ENCODE measurements around the gene BRICD5. TPM values are rescaled to one million over a fixed set of nuclear protein-coding genes. Genes with fewer than 3 reads are reported as not detected.
"Not testable (repeated sequence)": the region's sequence is repeated elsewhere in the genome, so short reads cannot be mapped to it uniquely, and the experiment has no call there.

The BRICD5 gene
- 33.6 and 34.6 TPM in 2 replicates for total RNA-seq (2014; rRNA removed; shearing (Covaris generic))

DNA sequence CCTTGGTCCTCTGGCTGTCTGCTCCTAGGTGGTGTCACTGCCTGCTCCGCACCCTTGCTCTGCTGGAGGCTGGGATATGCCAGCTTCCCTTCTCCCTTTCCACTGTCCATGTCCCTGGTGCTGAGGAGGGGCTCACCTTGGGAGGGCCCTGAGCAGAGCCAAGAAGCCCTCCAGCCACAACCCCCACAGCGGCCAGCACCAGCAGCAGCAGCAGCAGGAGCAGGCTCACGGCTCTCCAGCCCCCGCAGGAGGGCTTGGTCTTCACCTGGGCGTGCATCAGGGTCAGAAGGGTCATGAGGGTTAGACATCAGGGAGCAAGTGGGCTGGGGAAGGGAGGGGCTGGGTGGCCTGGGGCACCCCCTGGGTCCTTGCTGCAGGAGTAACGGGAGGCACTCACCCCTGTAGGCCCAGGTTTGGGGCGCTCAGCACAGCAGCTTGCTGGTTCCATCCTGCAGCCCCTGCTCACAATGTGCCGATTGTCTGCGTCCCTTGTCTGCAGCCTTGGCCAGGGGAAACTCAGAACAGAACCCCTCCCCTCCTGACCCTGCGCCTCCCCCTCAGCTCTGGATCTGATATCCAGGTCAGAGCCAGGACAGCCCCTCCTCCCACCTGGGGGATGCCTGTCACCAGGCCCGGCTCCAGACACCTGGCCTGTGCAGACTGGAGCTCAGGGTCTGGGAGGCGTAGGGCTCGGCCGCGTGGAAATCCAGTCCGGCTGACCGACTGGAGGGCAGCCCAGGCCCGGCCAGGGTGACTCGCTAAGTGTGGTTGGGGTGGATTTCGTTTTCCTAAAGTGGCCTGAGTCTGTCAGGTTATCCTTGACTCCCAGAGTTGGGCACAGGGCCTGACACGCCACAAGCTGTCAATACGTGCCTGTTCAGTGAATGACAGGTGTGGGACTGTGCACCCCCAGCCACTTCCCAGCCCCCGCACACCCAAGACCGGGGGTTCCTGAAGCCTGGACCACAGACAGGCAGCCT lies at the start of gene BRICD5:
Gene BRICD5, minus strand, starts transcription at position 478 of the 980 bp plus-strand sequence. Its CDS starts 30 bp downstream, at position 448.
- no peak for DNase-seq (ENCODE audit: low spot score)

DNA sequence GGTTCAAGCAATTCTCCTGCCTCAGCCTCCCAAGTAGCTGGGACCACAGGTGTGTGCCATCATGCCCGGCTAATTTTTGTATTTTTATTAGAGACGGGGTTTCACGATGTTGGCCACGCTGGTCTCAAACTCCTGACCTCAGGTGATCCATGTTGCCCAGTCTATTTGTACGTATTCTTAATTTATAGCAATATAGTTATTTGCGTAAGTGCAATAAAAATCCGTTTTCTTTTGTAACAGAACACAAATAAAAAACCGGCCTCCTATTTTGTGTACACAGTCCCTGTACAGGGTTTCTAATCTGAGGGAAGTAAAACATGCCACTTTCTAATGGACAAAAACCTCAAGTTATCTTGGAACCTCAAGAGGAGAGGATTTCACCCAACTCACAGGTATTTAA lies 49.6 kb upstream of the BRICD5 start:
- DNase-seq (ENCODE audit: low spot score): no peak

DNA sequence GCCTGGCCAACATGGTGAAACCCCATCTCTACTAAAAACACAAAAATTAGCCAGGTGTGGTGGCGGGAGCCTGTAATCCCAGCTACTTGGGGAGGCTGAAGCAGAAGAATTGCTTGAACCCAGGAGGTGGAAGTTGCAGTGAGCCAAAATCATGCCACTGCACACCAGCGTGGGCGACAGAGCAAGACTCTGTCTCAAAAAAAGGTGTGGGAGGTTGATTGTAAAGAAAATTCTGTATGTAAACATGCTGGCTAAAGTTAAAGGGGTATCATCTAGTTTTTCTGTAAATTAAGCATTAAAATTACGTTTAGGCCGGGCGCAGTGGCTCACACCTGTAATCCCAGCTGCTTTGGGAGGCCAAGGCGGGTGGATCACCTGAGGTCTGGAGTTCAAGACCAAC lies 47.9 kb upstream of the BRICD5 start:
- DNase-seq (ENCODE audit: low spot score): not testable (repeated sequence)

DNA sequence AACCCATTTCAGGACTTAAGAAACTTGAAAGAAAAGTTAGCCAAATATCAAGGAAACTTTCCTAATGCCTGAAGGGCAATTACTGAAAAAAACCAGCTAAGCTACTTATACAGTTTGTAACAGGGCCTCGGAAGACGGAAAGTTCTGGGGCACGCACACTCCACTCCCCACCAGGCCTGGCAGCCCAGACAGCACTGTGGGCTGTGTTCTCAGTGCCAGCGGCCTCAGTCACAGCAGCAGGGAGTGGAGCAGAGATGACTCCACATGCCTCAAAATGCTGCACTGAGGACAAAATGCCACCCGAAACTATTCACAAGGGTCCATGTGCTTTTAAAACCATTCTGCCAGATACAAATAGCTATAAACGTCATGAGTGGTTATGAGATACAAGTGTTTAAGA lies 47.1 kb upstream of the BRICD5 start:
- no peak for DNase-seq (ENCODE audit: low spot score)

GRCh38 chr16:2256531-2257140 lies 46.0 kb upstream of the BRICD5 start:
- DNase-seq (ENCODE audit: low spot score): no peak

- DNase-seq (ENCODE audit: low spot score): no peak
These were observed 42.6 kb upstream of the BRICD5 start for GRCh38 chr16:2253293-2253692.

DNA sequence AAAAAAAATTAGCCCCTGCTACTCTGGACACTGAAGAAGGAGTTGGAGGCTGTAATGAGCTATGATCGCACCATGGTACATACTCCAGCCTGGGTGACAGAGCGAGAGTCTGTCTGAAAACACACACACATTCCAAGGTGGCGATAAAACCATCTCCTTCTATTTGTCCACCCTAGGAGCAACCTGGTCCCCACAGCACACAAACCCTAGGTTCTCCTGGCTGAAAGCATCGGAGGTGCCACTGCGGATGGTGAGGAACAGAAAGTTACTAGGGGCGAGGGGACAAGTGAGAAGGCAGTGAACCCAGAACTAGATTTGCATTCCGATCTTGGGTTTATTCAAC lies 42.1 kb upstream of the BRICD5 start:
- peak; percentile 18 for DNase-seq (ENCODE audit: low spot score)

DNA sequence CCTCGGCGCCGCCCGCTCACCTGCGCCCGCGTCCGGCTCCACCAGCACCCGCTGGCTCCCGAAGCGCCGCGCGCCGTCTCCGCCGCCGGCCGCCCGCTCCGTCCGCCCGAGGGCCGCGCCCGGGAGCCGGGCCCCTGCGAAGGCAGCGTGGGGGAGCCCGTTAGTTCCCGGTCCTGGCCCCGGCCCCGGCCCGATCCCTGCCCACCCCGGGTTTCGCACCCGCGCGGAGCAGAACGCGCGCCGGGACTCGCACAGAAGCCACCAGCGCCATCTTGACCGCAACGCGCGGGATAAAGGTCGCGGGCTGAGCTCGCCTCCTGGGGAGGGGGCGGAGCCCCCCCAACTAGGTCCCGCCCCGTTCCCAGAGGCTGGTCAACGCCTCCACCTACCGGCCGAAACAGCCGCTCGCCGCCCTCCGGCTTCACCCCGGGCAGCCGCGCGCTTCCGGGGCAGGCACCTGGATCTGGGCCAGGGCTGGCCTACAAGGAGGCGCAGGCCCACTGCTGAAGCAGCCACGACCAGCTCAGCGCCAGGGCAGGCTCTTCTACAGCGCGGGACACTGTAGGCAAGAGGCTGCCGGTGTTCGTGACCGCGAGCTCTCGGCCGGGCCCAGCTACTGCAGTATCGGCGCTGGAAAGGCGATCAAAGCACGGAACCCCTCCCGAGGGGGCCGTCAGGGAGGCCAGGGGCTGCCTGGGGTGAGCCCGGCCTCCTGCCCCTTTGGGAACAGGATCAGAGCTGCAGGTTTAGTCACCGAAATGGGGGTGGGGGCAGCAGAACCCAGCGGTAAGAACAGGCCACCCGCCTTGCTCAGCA lies 40.8 kb upstream of the BRICD5 start, which contains the start of gene ECI1:
Gene ECI1, minus strand, starts transcription at position 292 of the 816 bp plus-strand sequence. Its CDS starts 21 bp downstream, at position 271.
- DNase-seq (ENCODE audit: low spot score): peak; percentile 96

- peak; percentile 68 for DNase-seq (ENCODE audit: low spot score)
These were observed 40.1 kb upstream of the BRICD5 start for GRCh38 chr16:2250652-2251295.

DNA sequence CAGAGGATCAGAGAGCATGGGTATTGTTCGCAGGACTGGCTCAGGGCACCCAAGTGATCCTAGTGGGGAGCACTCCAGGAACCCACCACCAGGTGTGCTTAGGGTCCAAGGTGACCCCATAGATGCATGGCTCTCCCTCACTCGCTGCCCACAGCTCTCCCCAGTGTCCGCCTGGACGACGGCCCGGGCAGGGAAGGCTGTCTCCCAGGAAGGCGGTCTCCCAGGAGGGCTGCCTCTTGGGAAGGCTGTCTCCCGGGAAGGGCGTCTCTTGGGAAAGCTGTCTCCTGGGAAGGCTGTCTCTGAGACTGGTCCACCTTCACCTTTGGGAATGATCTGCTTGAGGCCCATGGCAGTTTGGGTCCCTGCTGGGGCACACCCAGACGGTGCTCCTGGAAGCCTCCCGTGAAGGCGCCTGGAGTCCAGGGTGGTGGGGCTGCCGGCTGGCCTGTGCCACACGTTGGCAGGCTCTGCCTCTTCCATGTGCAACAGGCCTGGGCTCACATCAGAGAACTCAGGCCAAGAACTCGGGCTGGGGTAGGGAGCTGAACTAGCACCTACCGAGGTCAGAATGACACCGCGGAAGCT lies 35.7 kb upstream of the BRICD5 start:
- no peak for DNase-seq (ENCODE audit: low spot score)

GRCh38 chr16:2244926-2245795 lies 34.5 kb upstream of the BRICD5 start:
- DNase-seq (ENCODE audit: low spot score): no peak

GRCh38 chr16:2244301-2244700 lies 33.6 kb upstream of the BRICD5 start:
- DNase-seq (ENCODE audit: low spot score): no peak

- no peak for DNase-seq (ENCODE audit: low spot score)
These were observed 33.1 kb upstream of the BRICD5 start for GRCh38 chr16:2243781-2244180.

DNA sequence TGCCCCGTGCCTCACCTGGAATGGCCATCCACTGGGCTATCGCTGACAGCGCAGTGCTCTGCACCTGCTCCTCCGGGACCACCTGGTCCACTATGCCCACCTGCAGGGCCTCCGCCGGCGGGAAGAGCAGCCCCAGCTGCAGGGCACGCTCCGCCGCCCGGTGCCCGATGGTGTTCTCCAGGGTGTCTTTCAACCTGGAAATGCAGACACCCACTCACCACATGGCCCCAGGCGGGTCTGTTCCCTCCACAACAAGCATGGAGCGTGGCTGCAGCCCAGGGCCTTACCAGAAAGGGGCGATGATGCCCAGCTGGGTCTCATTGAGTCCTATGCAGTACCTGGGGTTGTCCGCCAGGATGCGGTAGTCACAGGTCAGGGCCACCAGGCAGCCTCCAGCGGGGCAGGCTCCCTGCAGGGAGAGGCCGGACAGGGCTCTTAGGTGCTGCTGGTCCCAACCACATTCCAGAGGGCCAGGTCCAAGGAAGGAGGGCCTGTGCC lies 32.4 kb upstream of the BRICD5 start:
- DNase-seq (ENCODE audit: low spot score): no peak

GRCh38 chr16:2242598-2242997 lies 31.9 kb upstream of the BRICD5 start:
- DNase-seq (ENCODE audit: low spot score): no peak

DNA sequence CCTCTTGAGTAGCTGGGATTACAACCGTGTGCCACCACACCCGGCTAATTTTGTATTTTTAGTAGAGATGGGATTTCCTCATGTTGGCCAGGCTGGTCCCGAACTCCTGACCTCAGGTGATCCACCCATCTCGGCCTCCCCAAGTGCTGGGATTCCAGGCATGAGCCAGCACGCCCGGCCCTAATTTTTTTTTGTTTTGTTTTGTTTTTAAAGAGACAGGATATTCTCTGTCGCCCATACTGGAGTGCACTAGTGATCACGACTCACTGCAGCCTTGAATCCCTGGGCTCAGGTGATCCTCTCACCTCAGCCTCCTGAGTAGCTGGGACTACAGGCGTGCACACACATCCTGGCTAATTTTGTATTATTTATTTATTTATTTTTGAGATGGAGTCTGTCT lies 29.7 kb upstream of the BRICD5 start:
- DNase-seq (ENCODE audit: low spot score): not testable (repeated sequence)

- DNase-seq (ENCODE audit: low spot score): peak; percentile 74
These were observed 28.4 kb upstream of the BRICD5 start for GRCh38 chr16:2238838-2239675.

DNA sequence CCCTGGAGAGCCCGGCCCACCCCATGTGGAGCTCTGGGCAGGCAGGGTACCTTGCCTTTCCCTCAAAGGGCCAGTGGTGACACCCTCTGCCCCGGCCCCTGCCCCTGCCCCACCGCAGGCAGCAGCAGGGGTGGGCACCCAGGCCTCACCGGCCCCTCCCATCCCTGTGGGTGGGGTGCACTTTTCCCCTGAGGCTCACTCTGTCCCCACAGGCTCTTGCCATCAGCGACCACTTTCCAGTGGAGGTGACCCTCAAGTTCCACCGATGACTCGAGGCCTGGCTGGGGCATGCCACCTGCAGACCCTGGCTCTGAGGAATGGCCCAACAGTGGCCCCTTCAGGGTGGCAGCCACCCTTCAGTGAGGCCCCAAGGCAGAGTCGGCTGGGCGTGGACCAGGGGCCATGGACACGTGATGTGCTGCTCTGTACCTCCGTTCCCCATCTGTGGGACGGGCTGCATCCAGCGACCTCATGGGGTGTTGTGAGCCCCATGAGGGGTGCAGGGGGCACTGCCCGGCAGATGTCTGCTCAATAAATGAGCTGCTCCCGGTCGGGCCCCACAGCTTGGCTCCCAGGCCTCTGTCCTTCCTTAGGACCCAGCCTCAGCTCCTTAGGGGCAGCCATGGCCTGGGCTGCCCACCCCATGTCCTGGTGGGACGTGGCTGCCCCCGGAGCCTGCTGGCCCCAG lies 27.6 kb upstream of the BRICD5 start:
- no peak for DNase-seq (ENCODE audit: low spot score)

Data from HT-29 (cell line).